ENCODE measurements around the gene MMADHC.

- TF ChIP-seq CTCF (conservative IDR thresholded peaks at IDR 0.05; ENCODE audit: low read depth, low read length) (no peak), EZH2phosphoT487 (IDR thresholded peaks at IDR 0.05; ENCODE audit: borderline replicate concordance, low read length) (no peak), EZH2 (IDR thresholded peaks at IDR 0.05; ENCODE audit: low read length, unreplicated experiment) (no peak)
Measured at GRCh38 chr2:149612122-149612521, 24.5 kb upstream of the MMADHC start.
